NT2/D1 (cell line): Measurements from ENCODE around the gene ARHGEF10L.

Experiments used
- YY1 ChIP-seq: IDR thresholded peaks from 2 replicates; pipeline ENCODE4 v1.6.1; 2011; ENCODE audit not compliant: insufficient read length, insufficient read depth
- ZNF274 ChIP-seq: IDR thresholded peaks from 2 replicates; pipeline ENCODE4 v1.6.1; 2011; ENCODE audit warnings: mild to moderate bottlenecking, low read depth, low read length

DNA sequence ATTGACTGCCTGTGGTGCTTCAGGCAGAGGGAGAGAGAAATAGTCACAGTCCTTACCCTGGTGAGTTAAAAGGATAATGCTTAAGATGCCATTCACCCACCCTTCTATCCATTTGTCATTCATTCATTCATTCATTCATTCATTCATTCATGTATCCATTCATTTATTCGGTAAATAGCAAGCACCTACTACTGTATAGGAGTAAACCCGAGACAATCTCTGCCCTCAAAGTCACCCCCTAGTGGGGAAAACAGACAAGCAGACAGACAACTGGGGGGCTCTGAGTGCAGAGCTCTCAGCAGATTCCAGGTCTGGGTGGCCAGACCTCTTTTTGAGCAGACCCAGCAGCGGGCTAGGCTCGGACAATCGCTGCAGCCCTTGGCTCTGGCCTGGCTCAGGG lies 201.6 kb downstream of the ARHGEF10L start:
- TF ChIP-seq YY1 (no peak), ZNF274 (no peak)
